Measurements from ENCODE around the gene TGFBR1. TPM values are rescaled to one million over a fixed set of nuclear protein-coding genes. Genes with fewer than 3 reads are reported as not detected.

TGFBR1 gene
- total RNA-seq: 10 to 100 TPM; 20.9 to 28.7 TPM
- 30.8 TPM for polyA plus RNA-seq (ENCODE audit: insufficient read depth, low read depth, low replicate concordance)
- long read RNA-seq, donor 1, full-length matches to known transcripts: 8 of 8 reads
- long read RNA-seq, donor 1, partial matches to known transcripts: 0 of 8 reads
- long read RNA-seq, donor 1, other reads (novel, unspliced or antisense): 0 of 8 reads
- long read RNA-seq, donor 2, full-length matches to known transcripts: 2 of 2 reads
- long read RNA-seq, donor 2, partial matches to known transcripts: 0 of 2 reads
- long read RNA-seq, donor 2, other reads (novel, unspliced or antisense): 0 of 2 reads

DNA sequence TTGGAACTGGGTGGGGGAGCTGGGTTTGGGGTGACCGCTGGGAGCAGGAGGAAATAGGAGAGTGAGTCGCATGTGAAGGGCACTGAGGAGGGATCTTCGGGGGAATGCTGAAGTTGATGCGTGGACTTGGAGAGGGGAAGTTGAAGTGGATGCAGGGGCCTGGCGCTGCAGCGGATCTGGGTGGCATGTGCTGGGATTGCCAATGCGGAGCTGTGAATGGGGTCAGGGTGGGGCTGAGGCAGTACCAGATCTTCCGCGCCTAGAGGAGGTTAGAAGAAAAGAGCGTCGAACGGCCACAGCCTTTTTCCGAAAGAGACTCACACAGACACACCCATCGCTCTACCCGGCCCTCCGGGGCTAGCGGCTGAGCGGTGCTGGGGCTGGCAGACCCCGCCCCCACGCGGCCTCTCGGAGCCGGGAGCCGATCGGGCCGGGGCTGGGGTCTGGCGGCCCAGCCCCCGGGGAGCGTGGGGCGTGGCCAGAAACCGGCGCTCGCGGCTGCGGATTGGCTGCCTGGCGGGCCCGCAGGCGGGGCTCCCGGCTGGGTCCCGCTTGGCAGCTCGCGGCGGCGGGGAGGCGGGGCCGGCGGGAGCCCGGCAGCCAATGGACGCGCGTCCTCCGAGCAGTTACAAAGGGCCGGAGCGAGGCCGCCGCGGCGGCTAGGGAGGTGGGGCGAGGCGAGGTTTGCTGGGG is at the start of gene TGFBR1:
TSS of gene TGFBR1 (plus strand) at position 655 of the 693 bp plus-strand sequence. CDS start 93 bp downstream, outside the sequence.
- peaks cover 15% of the 10 kb centered on the region for H3K4me1 ChIP-seq
- intact Hi-C loops (cut with DNase I; ENCODE audit: low total_unique reads): no loop called here

DNA sequence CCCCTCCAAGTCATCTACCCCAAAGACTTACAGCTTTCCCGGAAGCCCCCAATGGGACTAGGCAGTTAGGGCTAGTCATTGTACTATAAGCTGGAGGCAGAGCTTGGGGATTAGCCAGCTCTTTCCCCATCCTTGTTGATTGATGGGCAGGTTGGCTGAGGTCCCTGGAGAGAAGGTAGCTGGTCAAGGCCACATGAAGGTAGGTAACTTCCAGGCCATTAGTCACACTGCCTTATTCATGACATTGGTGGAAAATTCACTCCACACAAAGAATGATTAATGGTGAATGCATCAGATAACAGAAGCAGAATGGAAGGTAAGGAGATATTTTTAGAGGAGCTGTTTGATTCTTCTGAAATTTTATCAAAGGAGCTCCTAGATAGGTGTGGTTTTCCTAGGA is 49.5 kb upstream of the TGFBR1 start:
- H3K36me3 ChIP-seq (ENCODE audit: low read depth, missing control alignments): no peaks in the 10 kb centered on the region
- DNase-seq: no peak
- TF ChIP-seq, protein P1, sequence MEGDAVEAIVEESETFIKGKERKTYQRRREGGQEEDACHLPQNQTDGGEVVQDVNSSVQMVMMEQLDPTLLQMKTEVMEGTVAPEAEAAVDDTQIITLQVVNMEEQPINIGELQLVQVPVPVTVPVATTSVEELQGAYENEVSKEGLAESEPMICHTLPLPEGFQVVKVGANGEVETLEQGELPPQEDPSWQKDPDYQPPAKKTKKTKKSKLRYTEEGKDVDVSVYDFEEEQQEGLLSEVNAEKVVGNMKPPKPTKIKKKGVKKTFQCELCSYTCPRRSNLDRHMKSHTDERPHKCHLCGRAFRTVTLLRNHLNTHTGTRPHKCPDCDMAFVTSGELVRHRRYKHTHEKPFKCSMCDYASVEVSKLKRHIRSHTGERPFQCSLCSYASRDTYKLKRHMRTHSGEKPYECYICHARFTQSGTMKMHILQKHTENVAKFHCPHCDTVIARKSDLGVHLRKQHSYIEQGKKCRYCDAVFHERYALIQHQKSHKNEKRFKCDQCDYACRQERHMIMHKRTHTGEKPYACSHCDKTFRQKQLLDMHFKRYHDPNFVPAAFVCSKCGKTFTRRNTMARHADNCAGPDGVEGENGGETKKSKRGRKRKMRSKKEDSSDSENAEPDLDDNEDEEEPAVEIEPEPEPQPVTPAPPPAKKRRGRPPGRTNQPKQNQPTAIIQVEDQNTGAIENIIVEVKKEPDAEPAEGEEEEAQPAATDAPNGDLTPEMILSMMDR (IDR thresholded peaks at IDR 0.05): no peak

More for the DNA sequence above, at the start of gene TGFBR1:
- peak; percentile 95 for DNase-seq
- Histone ChIP-seq H3K27ac (peak within 1 kb of the TSS; percentile 72 to 94), H3K9me3 (no peaks in the 10 kb centered on the region), H3K4me3 (peak within 1 kb of the TSS; percentile 73 to 79), H3K36me3 (ENCODE audit: low read depth, missing control alignments) (no peaks in the 10 kb centered on the region), H3K27me3 (no peaks in the 10 kb centered on the region)
- WGBS, 2 donors: 0% methylated on average over 24 to 46 of the region's 60 CpGs
- TF ChIP-seq POLR2A (IDR thresholded peaks at IDR 0.05): peak; percentile 86
- TF ChIP-seq, protein P1 (IDR thresholded peaks at IDR 0.05): no peak

DNA sequence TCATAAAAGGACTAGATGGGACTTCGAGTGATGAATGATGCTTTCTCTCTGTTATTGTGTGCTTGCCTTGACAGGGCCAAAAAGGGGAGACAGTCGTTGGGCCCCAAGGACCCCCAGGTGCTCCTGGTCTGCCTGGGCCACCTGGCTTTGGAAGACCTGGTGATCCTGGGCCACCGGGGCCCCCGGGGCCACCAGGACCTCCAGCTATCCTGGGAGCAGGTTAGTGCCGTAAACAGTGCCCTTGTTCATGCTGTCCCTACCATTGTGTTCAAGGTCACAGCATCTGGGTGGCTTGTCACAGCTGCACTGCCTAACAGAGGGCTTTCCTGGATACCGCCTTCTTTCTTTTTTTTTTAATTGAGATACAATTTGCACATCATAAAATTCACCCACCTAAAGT is 48.7 kb upstream of the TGFBR1 start:
- Histone ChIP-seq H3K36me3 (ENCODE audit: low read depth, missing control alignments) (no peaks in the 10 kb centered on the region), H3K27ac (no peak overlapping the region), H3K9me3 (no peaks in the 10 kb centered on the region), H3K4me1 (peaks cover under 1% of the 10 kb centered on the region), H3K4me3 (no peak overlapping the region), H3K27me3 (no peaks in the 10 kb centered on the region)
- 75 to 89% methylated on average over 6 of the region's 6 CpGs for WGBS, 2 donors
- TF ChIP-seq, protein P1 (IDR thresholded peaks at IDR 0.05): no peak
- TF ChIP-seq POLR2A (IDR thresholded peaks at IDR 0.05): no peak
- no peak for DNase-seq
- intact Hi-C loops (cut with DNase I; ENCODE audit: low total_unique reads): no loop called here

More for the DNA sequence above, 49.5 kb upstream of the TGFBR1 start:
- Histone ChIP-seq H3K4me3 (no peak overlapping the region), H3K4me1 (peaks cover 3% of the 10 kb centered on the region), H3K27ac (no peak overlapping the region), H3K9me3 (no peaks in the 10 kb centered on the region), H3K27me3 (no peaks in the 10 kb centered on the region)
- 95 to 100% methylated on average over 1 of the region's 1 CpG for WGBS, 2 donors
- intact Hi-C loops (cut with DNase I; ENCODE audit: low total_unique reads): no loop called here

DNA sequence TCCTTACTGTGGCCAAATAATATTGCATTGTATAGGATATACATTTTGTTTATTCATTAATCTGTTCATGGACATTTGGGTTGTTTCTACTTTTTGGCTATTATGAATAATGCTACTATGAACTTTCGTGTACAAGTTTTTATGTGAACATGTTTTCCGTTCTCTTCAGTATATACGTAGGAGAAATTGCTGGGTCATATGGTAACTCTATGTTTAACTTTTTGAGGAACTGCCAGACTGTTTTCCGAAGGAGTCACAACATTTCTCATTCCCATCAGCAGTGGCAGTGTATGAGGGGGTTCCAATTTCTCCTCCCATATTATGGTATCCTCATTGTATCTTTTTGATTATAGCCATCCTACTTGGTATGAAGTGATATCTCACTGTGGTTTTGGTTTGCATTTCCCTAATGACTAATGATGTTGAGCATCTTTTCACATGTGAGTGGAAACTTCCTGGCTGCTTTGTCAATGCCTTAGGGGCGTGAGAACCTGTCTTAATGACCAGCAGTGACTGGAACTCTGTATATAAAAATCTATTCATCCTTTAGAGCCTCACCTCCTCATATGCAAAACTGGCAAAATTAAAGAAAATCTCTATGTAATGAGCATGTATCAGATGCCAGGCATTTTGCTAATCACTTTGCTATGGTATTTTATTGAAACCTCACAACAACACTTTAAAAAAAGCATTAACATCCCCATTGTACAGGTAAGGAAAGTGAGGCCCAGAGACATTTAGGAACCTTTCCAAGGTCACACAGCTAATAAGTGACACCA is 47.8 kb upstream of the TGFBR1 start:
- Histone ChIP-seq H3K36me3 (ENCODE audit: low read depth, missing control alignments) (no peaks in the 10 kb centered on the region), H3K27me3 (no peaks in the 10 kb centered on the region), H3K9me3 (no peaks in the 10 kb centered on the region), H3K4me1 (no peaks in the 10 kb centered on the region), H3K4me3 (no peak overlapping the region), H3K27ac (no peak overlapping the region)
- DNase-seq: no peak
- 86 to 92% methylated on average over 5 of the region's 5 CpGs for WGBS, 2 donors
- TF ChIP-seq, protein P1 (IDR thresholded peaks at IDR 0.05): no peak
- no peak for TF ChIP-seq POLR2A (IDR thresholded peaks at IDR 0.05)
- intact Hi-C loops (cut with DNase I; ENCODE audit: low total_unique reads): no loop called here
